CD1c-positive myeloid dendritic cell (primary cell): ENCODE data around the gene MSGN1.
A peak's percentile ranks its signal among the peaks of the same experiment; 100 is the strongest.
"Not testable (repeated sequence)": the region's sequence is repeated elsewhere in the genome, so short reads cannot be mapped to it uniquely, and the experiment has no call there.

Experiments
- DNase-seq: peaks from one replicate; pipeline ENCODE4 v3.0.0-alpha.2; 2016; ENCODE audit errors: extremely low spot score

The MSGN1 gene

DNA sequence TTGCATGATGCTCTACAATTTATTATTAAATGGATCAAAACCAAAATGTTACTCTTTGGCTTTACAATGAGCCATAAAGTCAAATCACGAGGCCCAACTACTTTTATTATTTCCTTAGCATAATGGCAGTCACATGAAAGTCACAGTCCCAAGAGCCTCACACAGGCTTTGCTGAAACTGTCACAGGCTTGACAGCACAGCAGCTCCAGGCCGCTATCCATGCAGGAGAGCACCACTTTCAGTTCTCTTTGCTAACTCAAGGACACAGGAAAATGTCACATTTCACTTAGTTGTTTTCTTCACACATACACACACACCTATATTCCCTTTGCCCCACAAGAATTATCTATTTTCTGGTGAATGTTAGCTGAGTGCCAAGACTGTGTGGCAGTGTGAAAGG is 11.1 kb upstream of the MSGN1 start:
- peak; percentile 42 for DNase-seq

- no peak for DNase-seq
These were observed 10.4 kb upstream of the MSGN1 start for GRCh38 chr2:17805717-17806363.

DNA sequence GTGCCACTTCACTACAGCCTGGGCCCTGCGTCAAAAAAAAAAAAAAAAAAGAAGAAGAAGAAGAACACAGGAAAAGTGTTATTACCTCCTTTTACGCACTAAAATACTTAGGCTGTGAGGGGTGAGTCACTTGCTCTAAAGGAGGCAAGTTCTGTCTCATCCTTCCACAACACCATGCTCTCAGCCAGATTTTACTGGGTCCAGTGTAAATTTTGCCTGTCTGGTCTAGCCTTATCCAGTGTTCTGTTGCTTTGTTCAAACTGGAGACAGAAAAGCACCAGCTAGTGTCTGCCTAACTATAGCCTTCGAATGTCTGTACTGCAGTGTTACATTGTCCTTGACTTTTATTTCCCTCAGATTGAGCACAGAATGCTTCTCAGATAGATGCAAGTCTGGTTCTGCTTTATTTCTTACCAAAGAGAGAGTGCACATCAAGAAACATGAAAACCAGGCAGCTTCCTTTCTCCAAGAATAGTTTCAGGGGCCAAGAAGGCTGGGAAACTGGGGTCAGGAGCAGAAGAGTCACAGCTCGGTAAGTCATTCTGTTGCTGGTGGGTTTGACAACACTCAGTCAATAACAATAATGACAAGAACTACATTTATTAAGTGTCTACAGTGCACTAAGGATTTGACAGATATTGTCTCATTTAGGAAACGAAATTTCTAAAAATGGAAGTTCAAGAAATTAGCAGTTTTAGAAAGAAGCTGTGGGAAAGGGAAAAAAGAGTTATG is 3.1 kb upstream of the MSGN1 start:
- peak; percentile 39 for DNase-seq

DNA sequence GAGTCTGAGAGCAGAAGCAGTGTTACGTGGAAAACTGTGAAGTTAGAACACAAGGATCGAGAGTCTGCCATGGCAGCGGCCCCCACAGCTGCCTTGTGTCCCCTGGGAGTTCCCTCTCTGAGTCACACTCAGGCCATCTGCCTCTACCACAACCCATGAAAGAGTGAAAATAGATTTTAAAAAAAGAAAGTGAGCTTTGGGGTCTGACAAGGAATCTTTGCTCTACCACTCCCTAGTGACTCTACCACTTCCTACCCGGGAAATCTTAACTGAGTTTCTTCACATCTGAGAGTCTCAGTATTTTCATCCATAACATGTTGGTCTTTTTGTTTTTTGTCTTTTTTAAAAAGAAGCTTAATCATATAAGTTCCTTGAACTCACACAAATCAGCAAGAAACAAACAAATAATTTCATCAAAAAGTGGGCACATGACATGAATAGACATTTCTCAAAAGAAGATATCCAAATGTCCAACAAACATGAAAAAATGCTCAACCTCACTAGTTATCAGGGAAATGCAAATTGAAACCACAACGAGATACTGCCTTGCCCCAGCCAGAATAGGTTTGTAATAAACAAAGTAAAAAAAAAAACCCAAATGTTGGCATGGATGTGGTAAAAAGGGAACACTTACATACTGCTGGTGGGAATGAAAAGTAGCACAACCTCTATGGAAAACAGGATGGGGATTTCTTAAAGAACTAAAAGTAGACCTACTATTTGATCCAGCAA is 2.4 kb upstream of the MSGN1 start:
- peak; percentile 25 for DNase-seq

GRCh38 chr2:17814601-17815000 is 1.7 kb upstream of the MSGN1 start:
- no peak for DNase-seq

- no peak for DNase-seq
These were observed 634 bp upstream of the MSGN1 start for GRCh38 chr2:17815468-17816184.

DNA sequence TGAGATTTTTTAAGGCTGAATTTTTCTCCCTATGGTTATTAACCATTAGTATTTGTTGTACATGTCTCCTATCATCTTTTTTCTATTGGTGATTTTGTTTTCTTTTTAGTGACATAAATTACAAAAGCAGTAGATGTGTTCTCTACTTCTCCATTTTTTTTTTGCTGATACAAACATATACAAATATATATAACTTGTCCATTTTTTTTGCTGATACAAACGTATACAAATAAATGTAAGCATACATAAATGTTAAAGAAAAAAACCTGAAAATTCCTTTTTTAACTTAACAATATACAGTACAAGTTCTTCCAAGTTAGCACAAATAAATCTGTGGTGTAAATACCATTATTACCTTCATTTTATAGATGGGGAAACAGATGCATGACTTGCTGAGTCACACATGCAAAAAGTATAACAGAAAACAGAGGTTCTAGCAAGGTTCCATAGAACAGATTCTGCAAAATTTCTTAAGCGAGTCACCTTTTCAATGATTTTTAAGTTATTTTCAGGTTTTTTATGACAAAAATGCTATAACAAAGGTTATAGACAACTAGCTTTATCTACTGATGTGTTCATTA is 2.1 kb downstream of the MSGN1 start:
- DNase-seq: peak; percentile 6

DNA sequence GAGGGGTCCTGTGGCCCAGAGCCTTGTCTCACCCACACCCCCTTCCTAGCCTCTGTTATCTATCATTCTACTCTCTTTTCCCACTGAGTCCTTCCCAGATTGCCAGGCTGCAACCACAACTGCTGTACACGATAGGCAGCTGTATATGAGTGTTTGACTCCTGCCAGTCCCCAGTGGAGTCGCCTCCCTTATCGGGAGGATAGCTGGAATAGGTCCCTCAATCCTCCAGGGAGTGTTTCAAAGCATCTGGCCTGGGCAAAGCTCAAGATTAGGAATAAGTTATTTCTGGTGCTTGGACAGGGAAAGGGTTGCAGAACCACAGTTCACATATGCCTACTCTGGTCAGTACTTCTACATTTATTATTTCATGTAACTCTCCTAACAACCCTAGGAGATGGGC is 4.8 kb downstream of the MSGN1 start:
- DNase-seq: no peak

GRCh38 chr2:17821535-17822444 is 5.5 kb downstream of the MSGN1 start:
- DNase-seq: peak; percentile 54

- no peak for DNase-seq
These were observed 6.3 kb downstream of the MSGN1 start for GRCh38 chr2:17822445-17823117.

- not testable (repeated sequence) for DNase-seq
These were observed 7.4 kb downstream of the MSGN1 start for GRCh38 chr2:17823646-17824045.

DNA sequence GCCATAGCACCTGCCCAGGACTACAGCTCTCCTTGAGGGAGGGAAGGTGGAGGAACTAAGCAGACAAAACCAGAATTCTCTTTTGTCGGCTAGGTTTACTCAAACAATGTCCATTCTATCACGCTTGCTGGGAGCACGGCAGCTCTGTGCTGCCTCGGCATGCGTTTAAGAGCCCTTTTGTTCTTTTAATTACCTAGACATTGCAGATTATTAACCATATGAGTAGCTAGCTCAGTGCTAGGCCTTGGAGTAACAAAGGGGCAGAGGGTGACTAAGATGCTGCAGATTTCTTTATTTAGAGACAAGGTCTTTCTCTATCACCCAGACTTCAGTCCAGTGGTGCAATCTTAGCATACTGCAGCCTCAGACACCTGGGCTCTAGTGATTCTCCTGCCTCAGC is 11.1 kb downstream of the MSGN1 start:
- no peak for DNase-seq

DNA sequence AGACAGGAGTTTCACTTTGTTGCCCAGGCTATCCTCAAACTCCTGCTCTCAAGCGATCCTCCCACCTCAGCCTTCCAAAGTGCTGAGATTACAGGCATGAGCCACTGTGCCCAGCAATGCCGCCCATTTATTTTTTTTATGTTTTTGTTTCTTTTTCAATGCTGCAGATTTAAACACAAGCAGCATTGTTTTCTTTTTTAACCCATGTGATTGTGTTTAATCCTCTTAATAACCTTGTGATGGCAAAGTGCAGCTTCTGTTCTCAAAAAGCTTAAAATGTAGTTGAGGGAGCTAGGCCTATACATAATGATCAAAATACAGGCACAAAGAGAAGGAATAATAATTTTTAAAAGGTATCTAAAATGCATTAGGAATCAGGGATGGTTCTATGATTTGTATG is 11.5 kb downstream of the MSGN1 start:
- DNase-seq: no peak

- DNase-seq: peak; percentile 79
These were observed 14.1 kb downstream of the MSGN1 start for GRCh38 chr2:17830053-17831034.

- no peak for DNase-seq
These were observed 19.3 kb downstream of the MSGN1 start for GRCh38 chr2:17835516-17835915.

DNA sequence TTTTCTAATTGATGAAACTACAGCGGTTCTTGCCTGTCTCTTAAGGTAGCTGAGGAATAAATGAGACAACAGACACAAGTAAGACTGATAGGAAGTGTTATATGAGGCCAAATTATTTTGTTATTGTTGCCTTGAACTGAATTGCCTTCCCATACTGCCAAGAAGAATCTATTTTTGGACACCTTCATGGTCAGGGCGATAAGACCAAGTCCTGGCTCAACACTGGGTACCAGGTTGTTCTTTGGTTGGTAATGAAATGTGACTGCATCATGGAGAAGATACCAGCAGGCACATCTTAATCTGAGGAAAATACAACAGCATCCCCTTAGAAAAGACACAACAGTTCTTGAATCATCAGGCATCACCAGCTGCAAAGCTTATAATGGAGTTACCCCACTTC is 23.7 kb downstream of the MSGN1 start:
- DNase-seq: no peak

GRCh38 chr2:17843457-17843856 is 27.2 kb downstream of the MSGN1 start:
- no peak for DNase-seq

DNA sequence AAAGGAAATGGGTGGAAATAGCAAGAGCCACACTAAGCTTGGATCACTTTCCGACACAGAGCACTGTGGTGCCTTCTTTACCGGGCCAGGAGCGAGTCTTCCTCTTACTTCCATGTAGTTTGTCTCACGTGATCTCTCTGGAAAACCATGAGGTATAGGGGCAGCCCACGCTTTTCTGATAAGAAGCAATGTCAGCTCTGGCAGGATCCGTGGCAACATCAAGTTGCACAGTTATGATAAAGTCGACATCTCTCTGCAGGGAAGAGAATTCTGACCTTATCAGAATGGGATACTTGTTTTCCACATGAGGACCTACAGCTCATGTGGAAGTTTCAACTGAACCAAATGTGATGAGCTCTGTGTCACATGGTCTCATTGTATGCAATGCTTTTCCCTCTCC is 29.5 kb downstream of the MSGN1 start:
- DNase-seq: no peak

DNA sequence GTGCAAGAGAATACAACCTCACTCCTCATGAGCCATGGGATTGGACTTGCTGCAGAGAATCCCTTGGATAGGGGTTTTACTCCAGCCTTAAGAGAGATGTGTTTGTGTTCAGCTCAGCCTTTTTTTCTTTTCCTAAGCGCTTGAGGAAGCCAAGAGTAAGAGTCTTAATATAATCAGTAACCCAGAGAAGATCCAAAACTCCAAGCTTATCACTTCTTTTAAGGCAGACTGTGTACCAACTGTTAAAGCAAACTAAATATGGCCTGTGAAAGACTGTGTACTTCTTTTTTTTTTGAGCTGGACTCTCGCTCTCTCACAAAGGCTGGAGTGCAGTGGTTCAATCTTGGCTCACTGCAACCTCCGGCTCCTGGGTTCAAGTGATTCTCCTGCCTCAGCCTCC is 30.4 kb downstream of the MSGN1 start:
- DNase-seq: no peak
